ENCODE measurements around the gene THEMIS2. TPM values are rescaled to one million over a fixed set of nuclear protein-coding genes. Genes with fewer than 3 reads are reported as not detected.

Gene THEMIS2
- total RNA-seq, 1 experiment from 2014 or later, result 17.2 TPM

- Histone ChIP-seq H3K4ac (ENCODE audit: low read depth, low read length) (no peak overlapping the region), H2AK5ac (ENCODE audit: insufficient read length, low read length) (no peak overlapping the region), H2BK20ac (ENCODE audit: low read depth, low read length, poor library complexity, severe bottlenecking) (no peak overlapping the region), H3K18ac (ENCODE audit: insufficient read length, low read depth, low read length) (no peak overlapping the region), H3K79me1 (ENCODE audit: insufficient read depth, low read depth, low read length, poor library complexity, severe bottlenecking) (no peaks in the 10 kb centered on the region), H3K9ac (ENCODE audit: extremely low read depth, insufficient read length, low read length) (no peak overlapping the region), H3K14ac (ENCODE audit: insufficient read depth, low read length) (no peak overlapping the region), H3T11ph (ENCODE audit: low read length) (no peak overlapping the region), H3K4me2 (ENCODE audit: insufficient read depth, insufficient read length, low read length) (no peak overlapping the region), H2BK120ac (ENCODE audit: low read depth, low read length, poor library complexity, severe bottlenecking) (no peak overlapping the region), H2BK5ac (ENCODE audit: insufficient read length, low read length) (no peak overlapping the region), H2BK12ac (ENCODE audit: insufficient read length, low read depth, low read length) (no peak overlapping the region), H3K4me1 (ENCODE audit: insufficient read depth, low read length) (no peaks in the 10 kb centered on the region; the same call in 1 of the 2 replicates), H2AFZ (ENCODE audit: low read length) (no peak overlapping the region), H4K8ac (replicated peaks; ENCODE audit: insufficient read length, low read depth, low read length) (no peak overlapping the region), H3K27me3 (ENCODE audit: insufficient read depth, low read length) (no peaks in the 10 kb centered on the region), H4K5ac (ENCODE audit: insufficient read length, low read depth, low read length) (no peak overlapping the region), H3K56ac (ENCODE audit: insufficient read length, low read depth, low read length) (no peak overlapping the region), H3K9me3 (ENCODE audit: control insufficient read depth, low read depth, low read length) (no peaks in the 10 kb centered on the region), H2BK15ac (ENCODE audit: low read depth, low read length) (no peak overlapping the region), H4K20me1 (ENCODE audit: control insufficient read depth, insufficient read depth, insufficient read length) (peaks cover 2% of the 10 kb centered on the region), H4K91ac (ENCODE audit: insufficient read length, low read depth, low read length) (no peak overlapping the region), H3K23ac (ENCODE audit: insufficient read length, low read depth, low read length) (no peak overlapping the region), H3K27ac (ENCODE audit: insufficient read length, low read depth, low read length) (no peak overlapping the region), H3K79me2 (ENCODE audit: insufficient read depth, low read length) (no peaks in the 10 kb centered on the region), H3K23me2 (ENCODE audit: insufficient read length, low read depth, low read length, poor library complexity, severe bottlenecking) (peaks cover under 1% of the 10 kb centered on the region)
- Mint-ChIP-seq H3K9me3 (no peaks in the 10 kb centered on the region; a peak in 1 of 5 replicates), H3K36me3 (ENCODE audit: insufficient read depth in 1 of 3, low read depth in 3 of 3) (peaks cover 0 to 33% (median 25%) of the 10 kb centered on the region in 3 experiments; a peak in 6 of 7 replicates), H3K27ac (no peak overlapping the region), H3K4me1 (peaks cover 3 to 6% of the 10 kb centered on the region in 2 experiments), H3K4me3 (no peak overlapping the region), H3K27me3 (ENCODE audit: low read depth) (no peaks in the 10 kb centered on the region; the same call in 1 of the 2 replicates)
- no CpG with 5 or more reads among the region's 4 CpGs for WGBS (ENCODE audit: extremely low coverage, insufficient read length, low lambda C conversion rate)
- TF ChIP-seq, protein P1, sequence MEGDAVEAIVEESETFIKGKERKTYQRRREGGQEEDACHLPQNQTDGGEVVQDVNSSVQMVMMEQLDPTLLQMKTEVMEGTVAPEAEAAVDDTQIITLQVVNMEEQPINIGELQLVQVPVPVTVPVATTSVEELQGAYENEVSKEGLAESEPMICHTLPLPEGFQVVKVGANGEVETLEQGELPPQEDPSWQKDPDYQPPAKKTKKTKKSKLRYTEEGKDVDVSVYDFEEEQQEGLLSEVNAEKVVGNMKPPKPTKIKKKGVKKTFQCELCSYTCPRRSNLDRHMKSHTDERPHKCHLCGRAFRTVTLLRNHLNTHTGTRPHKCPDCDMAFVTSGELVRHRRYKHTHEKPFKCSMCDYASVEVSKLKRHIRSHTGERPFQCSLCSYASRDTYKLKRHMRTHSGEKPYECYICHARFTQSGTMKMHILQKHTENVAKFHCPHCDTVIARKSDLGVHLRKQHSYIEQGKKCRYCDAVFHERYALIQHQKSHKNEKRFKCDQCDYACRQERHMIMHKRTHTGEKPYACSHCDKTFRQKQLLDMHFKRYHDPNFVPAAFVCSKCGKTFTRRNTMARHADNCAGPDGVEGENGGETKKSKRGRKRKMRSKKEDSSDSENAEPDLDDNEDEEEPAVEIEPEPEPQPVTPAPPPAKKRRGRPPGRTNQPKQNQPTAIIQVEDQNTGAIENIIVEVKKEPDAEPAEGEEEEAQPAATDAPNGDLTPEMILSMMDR (conservative IDR thresholded peaks at IDR 0.05), result no peak
- no peak for DNase-seq
Measured at GRCh38 chr1:27878039-27878438, 5.7 kb downstream of the THEMIS2 start.

Measured in H9 (cell line).